Psoas muscle (tissue), 8 donors: Measurements from ENCODE around the gene AP3S1. TPM values are rescaled to one million over a fixed set of nuclear protein-coding genes. Genes with fewer than 3 reads are reported as not detected.
"Not testable (repeated sequence)": the region's sequence is repeated elsewhere in the genome, so short reads cannot be mapped to it uniquely, and the experiment has no call there.

ENCODE experiments used
- ATAC-seq, 4 donors: fragments of 200-7000 bp; cut with Tn5 transposase; one replicate each; pipeline ENCODE4 v1.9.1; 2020; ENCODE audit warnings: moderate library complexity in 3 of 4, mild to moderate bottlenecking in 2 of 4
- DNase-seq, 2 donors: peaks; one replicate each; pipeline ENCODE4 v3.0.0-alpha.2; 2020
- H3K27ac ChIP-seq: fragments of 200-600 bp; one replicate; pipeline ENCODE4 v1.8.0; 2022
- H3K27me3 ChIP-seq, 3 donors: fragments of 200-600 bp in 1 of 3; one replicate each; pipeline versions ENCODE4 v1.6.1 to v1.8.0; 2013 to 2022; ENCODE audit warnings: low read length in 2 of 3, mild to moderate bottlenecking in 2 of 3, moderate library complexity in 1 of 3; ENCODE audit not compliant: insufficient read depth in 3 of 3
- H3K36me3 ChIP-seq, 2 donors: fragments of 200-600 bp in 1 of 2; one replicate each; pipeline versions ENCODE4 v1.6.1 to v1.8.0; 2013 to 2022; ENCODE audit warnings: low read depth in 1 of 2, mild to moderate bottlenecking in 1 of 2, moderate library complexity in 1 of 2; ENCODE audit not compliant: insufficient read depth in 1 of 2
- H3K4me1 ChIP-seq: fragments of 200-600 bp; one replicate; pipeline ENCODE4 v1.8.0; 2022
- H3K4me3 ChIP-seq: fragments of 200-600 bp; one replicate; pipeline ENCODE4 v1.8.0; 2022; ENCODE audit warnings: mild to moderate bottlenecking
- H3K9me3 ChIP-seq: fragments of 200-600 bp; one replicate; pipeline ENCODE4 v1.8.0; 2022
- CTCF ChIP-seq: fragments of 200-600 bp; IDR thresholded peaks from one replicate; pipeline ENCODE4 v1.8.0; 2022; ENCODE audit warnings: antibody characterized with exemption
- WGBS, 3 donors: extraction: QIAGEN DNeasy Blood & Tissue Kit; methylation state at CpG; one replicate each; pipeline versions ENCODE4 v1.1.6 to v1.1.7; 2013; 5-methylcytosine and 5-hydroxymethylcytosine counted together
- intact Hi-C, 2 donors: fragments of 100-400 bp; cut with DNase I; formaldehyde crosslinking; loops; one replicate each; pipeline versions ENCODE4 v1.11.0 to v1.14.2; 2022
- polyA plus RNA-seq, 3 donors: library from polyadenylated mRNA; stranded (reverse); fragments of 200-250 nt; gene quantifications; one replicate each; pipeline ENCODE4 v1.2.3, GENCODE V29; 2013
- total RNA-seq, 4 donors: library from RNA; stranded (reverse); fragmentation: NEBNext Ultra II Directional in 2 of 4; extraction: Animal tissue kit (Norgen Biotek cat#: 25700) in 2 of 4; gene quantifications; one replicate each; pipeline versions ENCODE4 v1.2.1 to v1.2.4, GENCODE V29; 2021 to 2023
- donor health status: healthy with polysubstance abuse.
- donor health status: DM: no; HTN: no; CAD: no; lungs with moderate emphysema.
- donor health status: Bipolar disorder and iron deficiency.
- donor health status: healthy.
- donor health status: DM: yes; HTN: yes; CAD: no.
- donor health status: DM: no; HTN: no; CAD: no.
- donor health status: DM: no; HTN: no; CAD: no.
- donor health status: DM: yes; HTN: yes; CAD: no.

AP3S1 gene
- total and polyA plus RNA-seq, 7 donors: 20.2 to 30.8 (median 27.6) TPM

- intact Hi-C loops: no loop called here
- H3K36me3 ChIP-seq: peaks cover 0 to 11% of the 10 kb centered on the region in 2 donors
- 85 to 89% (median 85%) methylated on average over 2 of the region's 2 CpGs for WGBS, 3 donors
- ATAC-seq (no peak), DNase-seq (no peak)
- H3K27me3 ChIP-seq: no peaks in the 10 kb centered on the region
- H3K4me3 ChIP-seq: no peak overlapping the region
- no peaks in the 10 kb centered on the region for H3K9me3 ChIP-seq
- H3K4me1 ChIP-seq: no peaks in the 10 kb centered on the region
- no peak overlapping the region for H3K27ac ChIP-seq
- TF ChIP-seq CTCF: no peak
Measured at GRCh38 chr5:115907177-115907576, 65.4 kb downstream of the AP3S1 start.

GRCh38 chr5:115913623-115914400 lies 72.1 kb downstream of the AP3S1 start:
- H3K27ac ChIP-seq, H3K27me3 ChIP-seq, H3K4me1 ChIP-seq, H3K9me3 ChIP-seq, H3K4me3 ChIP-seq, intact Hi-C loops, ATAC-seq, H3K36me3 ChIP-seq, DNase-seq: not testable (repeated sequence)
- WGBS, 3 donors: 94 to 96% (median 94%) methylated on average over 5 of the region's 5 CpGs

- no peaks in the 10 kb centered on the region for H3K36me3 ChIP-seq
- no peak overlapping the region for H3K4me3 ChIP-seq
- H3K4me1 ChIP-seq: no peaks in the 10 kb centered on the region
- no peaks in the 10 kb centered on the region for H3K27me3 ChIP-seq
- intact Hi-C loops: no loop called here
- DNase-seq (no peak), ATAC-seq (no peak)
- 63 to 69% (median 67%) methylated on average over 3 of the region's 3 CpGs for WGBS, 3 donors
- no peaks in the 10 kb centered on the region for H3K9me3 ChIP-seq
- no peak overlapping the region for H3K27ac ChIP-seq
- TF ChIP-seq CTCF: no peak
Measured at GRCh38 chr5:115920171-115920725, 78.5 kb downstream of the AP3S1 start.

- H3K36me3 ChIP-seq, DNase-seq, H3K4me1 ChIP-seq, H3K4me3 ChIP-seq, ATAC-seq, H3K9me3 ChIP-seq, H3K27ac ChIP-seq, intact Hi-C loops, H3K27me3 ChIP-seq: not testable (repeated sequence)
- 94 to 95% (median 95%) methylated on average over 12 of the region's 12 CpGs for WGBS, 3 donors
Measured at GRCh38 chr5:115928578-115929407, 87.1 kb downstream of the AP3S1 start.

GRCh38 chr5:115930171-115930570 lies 88.4 kb downstream of the AP3S1 start:
- H3K36me3 ChIP-seq, H3K27me3 ChIP-seq, H3K27ac ChIP-seq, intact Hi-C loops, ATAC-seq, H3K4me1 ChIP-seq, DNase-seq, H3K9me3 ChIP-seq, H3K4me3 ChIP-seq: not testable (repeated sequence)
- 88 to 94% (median 92%) methylated on average over 17 of the region's 17 CpGs for WGBS, 3 donors
